Measurements from ENCODE around the gene SHPK.

DNA sequence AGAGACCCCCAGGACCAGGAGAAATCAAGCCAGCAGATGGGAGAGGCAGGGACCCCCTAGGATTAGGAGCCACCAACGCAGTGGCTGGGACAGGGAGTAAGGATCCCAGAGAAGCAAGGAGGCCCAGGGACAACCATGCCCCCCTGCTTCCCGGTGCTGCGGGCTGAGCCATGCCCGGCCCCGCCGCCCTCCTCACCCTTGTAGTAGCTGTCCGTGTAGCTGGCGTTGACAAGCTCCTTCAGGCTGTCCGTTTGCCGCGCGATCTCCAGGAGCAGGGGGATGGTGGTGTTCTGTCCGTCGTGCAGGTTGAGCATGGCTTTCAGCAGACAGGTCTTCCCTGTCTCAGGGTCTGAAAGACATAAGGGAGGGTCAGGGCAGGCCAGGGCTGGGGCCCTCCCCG, 45.3 kb downstream of the SHPK start:
- TF ChIP-seq, protein P1, sequence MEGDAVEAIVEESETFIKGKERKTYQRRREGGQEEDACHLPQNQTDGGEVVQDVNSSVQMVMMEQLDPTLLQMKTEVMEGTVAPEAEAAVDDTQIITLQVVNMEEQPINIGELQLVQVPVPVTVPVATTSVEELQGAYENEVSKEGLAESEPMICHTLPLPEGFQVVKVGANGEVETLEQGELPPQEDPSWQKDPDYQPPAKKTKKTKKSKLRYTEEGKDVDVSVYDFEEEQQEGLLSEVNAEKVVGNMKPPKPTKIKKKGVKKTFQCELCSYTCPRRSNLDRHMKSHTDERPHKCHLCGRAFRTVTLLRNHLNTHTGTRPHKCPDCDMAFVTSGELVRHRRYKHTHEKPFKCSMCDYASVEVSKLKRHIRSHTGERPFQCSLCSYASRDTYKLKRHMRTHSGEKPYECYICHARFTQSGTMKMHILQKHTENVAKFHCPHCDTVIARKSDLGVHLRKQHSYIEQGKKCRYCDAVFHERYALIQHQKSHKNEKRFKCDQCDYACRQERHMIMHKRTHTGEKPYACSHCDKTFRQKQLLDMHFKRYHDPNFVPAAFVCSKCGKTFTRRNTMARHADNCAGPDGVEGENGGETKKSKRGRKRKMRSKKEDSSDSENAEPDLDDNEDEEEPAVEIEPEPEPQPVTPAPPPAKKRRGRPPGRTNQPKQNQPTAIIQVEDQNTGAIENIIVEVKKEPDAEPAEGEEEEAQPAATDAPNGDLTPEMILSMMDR (IDR thresholded peaks at IDR 0.05): no peak
- TF ChIP-seq POLR2A (IDR thresholded peaks at IDR 0.05): no peak
